Right cardiac atrium (tissue), 5 donors: Measurements from ENCODE around the gene ZNF804B. TPM values are rescaled to one million over a fixed set of nuclear protein-coding genes. Genes with fewer than 3 reads are reported as not detected.

Experiments
- ATAC-seq, 2 donors: fragments of 200-7000 bp; cut with Tn5 transposase; one replicate each; pipeline versions ENCODE4 v1.8.0 to v1.9.1; 2020; ENCODE audit warnings: moderate library complexity in 2 of 2, mild to moderate bottlenecking in 1 of 2
- DNase-seq, 3 donors: peaks; one replicate each; pipeline ENCODE4 v3.0.0-alpha.2; 2020
- H3K27ac ChIP-seq: one replicate; pipeline ENCODE4 v1.5.1; 2013; ENCODE audit warnings: mild to moderate bottlenecking, low read length, control low read depth, moderate library complexity
- H3K27me3 ChIP-seq: one replicate; pipeline ENCODE4 v1.6.1; 2013; ENCODE audit not compliant: control insufficient read depth, insufficient read depth
- H3K4me1 ChIP-seq: one replicate; pipeline ENCODE4 v1.6.1; 2013; ENCODE audit warnings: low read length; ENCODE audit not compliant: control insufficient read depth, insufficient read depth
- H3K4me3 ChIP-seq: one replicate; pipeline ENCODE4 v1.5.1; 2013; ENCODE audit warnings: low read length, control low read depth
- H3K9me3 ChIP-seq: one replicate; pipeline ENCODE4 v1.6.1; 2013; ENCODE audit warnings: low read length; ENCODE audit not compliant: control insufficient read depth
- WGBS: extraction: QIAGEN DNeasy Blood & Tissue Kit; methylation state at CpG from one replicate; pipeline ENCODE4 v1.1.7; 2013; 5-methylcytosine and 5-hydroxymethylcytosine counted together
- intact Hi-C, 4 donors: fragments of 100-400 bp; cut with DNase I; formaldehyde crosslinking; loops; one replicate each; pipeline versions ENCODE4 v1.11.0 to v1.14.0; 2022 to 2023
- polyA plus RNA-seq: library from polyadenylated mRNA; stranded (reverse); fragments of 200-250 nt; gene quantifications from one replicate; pipeline ENCODE4 v1.2.3, GENCODE V29; 2013
- total RNA-seq, 4 donors: library from RNA; stranded (reverse); fragmentation: NEBNext Ultra II Directional; extraction: Animal tissue kit (Norgen Biotek cat#: 25700); gene quantifications; one replicate each; pipeline ENCODE4 v1.2.1, GENCODE V29; 2021
- donor health status: healthy with polysubstance abuse.
- donor health status: DM: no; HTN: yes; CAD: no.
- donor health status: DM: no; HTN: no; CAD: no.
- donor health status: DM: no; HTN: yes; CAD: no; lungs with severe emphysema.
- donor health status: DM: yes; HTN: yes; CAD: no.

Gene ZNF804B
- total and polyA plus RNA-seq, 5 donors, result 0.02 to 0.48 (median 0.18) TPM

- ATAC-seq (no peak), DNase-seq (no peak)
- Histone ChIP-seq H3K27ac (no peak overlapping the region), H3K4me1 (no peaks in the 10 kb centered on the region), H3K4me3 (no peak overlapping the region), H3K9me3 (no peaks in the 10 kb centered on the region), H3K27me3 (no peaks in the 10 kb centered on the region)
- intact Hi-C loops, result no loop called here
Observed at GRCh38 chr7:88842201-88842600, 82.7 kb downstream of the ZNF804B start.

- no peaks in the 10 kb centered on the region for H3K9me3 ChIP-seq
- no peaks in the 10 kb centered on the region for H3K27me3 ChIP-seq
- H3K4me3 ChIP-seq, result no peak overlapping the region
- H3K27ac ChIP-seq, result no peak overlapping the region
- 87% methylated on average over 12 of the region's 12 CpGs for WGBS
- H3K4me1 ChIP-seq, result no peaks in the 10 kb centered on the region
- ATAC-seq (no peak), DNase-seq (no peak)
- intact Hi-C loops, result no loop called here
Observed at GRCh38 chr7:88845091-88845490, 85.6 kb downstream of the ZNF804B start.

- ATAC-seq (no peak), DNase-seq (no peak)
- 87% methylated on average over 1 of the region's 1 CpG for WGBS
Observed at GRCh38 chr7:88851220-88851619, 91.7 kb downstream of the ZNF804B start.

GRCh38 chr7:88859288-88859687, 99.8 kb downstream of the ZNF804B start:
- DNase-seq, result no peak
- Histone ChIP-seq H3K4me3 (no peak overlapping the region), H3K4me1 (no peaks in the 10 kb centered on the region), H3K27ac (no peak overlapping the region), H3K9me3 (no peaks in the 10 kb centered on the region), H3K27me3 (no peaks in the 10 kb centered on the region)
- no peak for ATAC-seq
- intact Hi-C loops, result no loop called here

More at GRCh38 chr7:88851220-88851619, 91.7 kb downstream of the ZNF804B start:
- Histone ChIP-seq H3K27ac (no peak overlapping the region), H3K4me1 (no peaks in the 10 kb centered on the region), H3K9me3 (no peaks in the 10 kb centered on the region), H3K27me3 (no peaks in the 10 kb centered on the region), H3K4me3 (no peak overlapping the region)
- intact Hi-C loops, result no loop called here

- no peaks in the 10 kb centered on the region for H3K4me1 ChIP-seq
- intact Hi-C loops, result no loop called here
- H3K9me3 ChIP-seq, result no peaks in the 10 kb centered on the region
- no peak for ATAC-seq
- WGBS, result 68% methylated on average over 2 of the region's 2 CpGs
- DNase-seq, result no peak
- H3K27ac ChIP-seq, result no peak overlapping the region
- no peak overlapping the region for H3K4me3 ChIP-seq
- no peaks in the 10 kb centered on the region for H3K27me3 ChIP-seq
Observed at GRCh38 chr7:88866265-88866863, 106.9 kb downstream of the ZNF804B start.

GRCh38 chr7:88867158-88867557, 107.7 kb downstream of the ZNF804B start:
- DNase-seq (no peak), ATAC-seq (no peak)
- no peaks in the 10 kb centered on the region for H3K4me1 ChIP-seq
- no peak overlapping the region for H3K4me3 ChIP-seq
- no peaks in the 10 kb centered on the region for H3K9me3 ChIP-seq
- H3K27me3 ChIP-seq, result no peaks in the 10 kb centered on the region
- H3K27ac ChIP-seq, result no peak overlapping the region
- WGBS, result 84% methylated on average over 2 of the region's 2 CpGs
- intact Hi-C loops, result no loop called here

- Histone ChIP-seq H3K4me3 (no peak overlapping the region), H3K9me3 (no peaks in the 10 kb centered on the region), H3K27me3 (no peaks in the 10 kb centered on the region), H3K27ac (no peak overlapping the region), H3K4me1 (no peaks in the 10 kb centered on the region)
- no peak for ATAC-seq
- 91% methylated on average over 1 of the region's 1 CpG for WGBS
- intact Hi-C loops, result no loop called here
- DNase-seq, result no peak
Observed at GRCh38 chr7:88868456-88868855, 109.0 kb downstream of the ZNF804B start.

GRCh38 chr7:88881136-88881535, 121.6 kb downstream of the ZNF804B start:
- DNase-seq (no peak), ATAC-seq (no peak)
- Histone ChIP-seq H3K27me3 (no peaks in the 10 kb centered on the region), H3K27ac (no peak overlapping the region), H3K4me1 (no peaks in the 10 kb centered on the region), H3K9me3 (no peaks in the 10 kb centered on the region), H3K4me3 (no peak overlapping the region)
- intact Hi-C loops, result no loop called here

GRCh38 chr7:88885131-88885530, 125.6 kb downstream of the ZNF804B start:
- no peaks in the 10 kb centered on the region for H3K9me3 ChIP-seq
- 68% methylated on average over 2 of the region's 2 CpGs for WGBS
- H3K27me3 ChIP-seq, result no peaks in the 10 kb centered on the region
- no peak overlapping the region for H3K27ac ChIP-seq
- H3K4me1 ChIP-seq, result no peaks in the 10 kb centered on the region
- no peak overlapping the region for H3K4me3 ChIP-seq
- intact Hi-C loops, result no loop called here
- no peak for DNase-seq
- ATAC-seq, result no peak

GRCh38 chr7:88888684-88889083, 129.2 kb downstream of the ZNF804B start:
- H3K4me1 ChIP-seq, result no peaks in the 10 kb centered on the region
- no peak for DNase-seq
- intact Hi-C loops, result no loop called here
- H3K9me3 ChIP-seq, result no peaks in the 10 kb centered on the region
- no peak overlapping the region for H3K4me3 ChIP-seq
- no peak overlapping the region for H3K27ac ChIP-seq
- WGBS, result 63% methylated on average over 3 of the region's 3 CpGs
- no peaks in the 10 kb centered on the region for H3K27me3 ChIP-seq
- no peak for ATAC-seq

GRCh38 chr7:88910516-88910915, 151.0 kb downstream of the ZNF804B start:
- intact Hi-C loops, result no loop called here
- H3K27ac ChIP-seq, result no peak overlapping the region
- ATAC-seq (no peak), DNase-seq (no peak)
- no peaks in the 10 kb centered on the region for H3K4me1 ChIP-seq
- H3K27me3 ChIP-seq, result no peaks in the 10 kb centered on the region
- no peak overlapping the region for H3K4me3 ChIP-seq
- no peaks in the 10 kb centered on the region for H3K9me3 ChIP-seq
- 94% methylated on average over 2 of the region's 2 CpGs for WGBS

- no peak for ATAC-seq
- H3K4me1 ChIP-seq, result no peaks in the 10 kb centered on the region
- no peaks in the 10 kb centered on the region for H3K27me3 ChIP-seq
- no peaks in the 10 kb centered on the region for H3K9me3 ChIP-seq
- 88% methylated on average over 2 of the region's 2 CpGs for WGBS
- H3K4me3 ChIP-seq, result no peak overlapping the region
- H3K27ac ChIP-seq, result no peak overlapping the region
- intact Hi-C loops, result no loop called here
- DNase-seq, result no peak
Observed at GRCh38 chr7:88912852-88913251, 153.4 kb downstream of the ZNF804B start.
